Heart left ventricle (tissue), 16 donors: ENCODE measurements around the gene TRPM1. TPM values are rescaled to one million over a fixed set of nuclear protein-coding genes. Genes with fewer than 3 reads are reported as not detected.

Source experiments
- ATAC-seq, 4 donors: fragments of 200-7000 bp; cut with Tn5 transposase; one replicate each; pipeline ENCODE4 v1.9.1; 2020 to 2022; ENCODE audit warnings: moderate library complexity in 4 of 4, mild to moderate bottlenecking in 3 of 4, moderate number of reproducible peaks in 1 of 4
- DNase-seq, 5 donors: peaks; one replicate each; pipeline ENCODE4 v3.0.0-alpha.2; 2020
- H3K27ac ChIP-seq, 12 donors: fragments of 200-600 bp; sonication (generic) in 4 of 12; one replicate each; pipeline versions ENCODE4 v1.5.0 to v1.8.0; 2016 to 2022; ENCODE audit warnings: mild to moderate bottlenecking in 2 of 12
- H3K27me3 ChIP-seq, 9 donors: fragments of 200-600 bp; sonication (generic) in 2 of 9; one replicate each; pipeline versions ENCODE4 v1.5.1 to v1.8.0; 2016 to 2022; ENCODE audit warnings: mild to moderate bottlenecking in 3 of 9
- H3K36me3 ChIP-seq, 9 donors: fragments of 200-600 bp; sonication (generic) in 2 of 9; one replicate each; pipeline versions ENCODE4 v1.5.0 to v1.8.0; 2018 to 2022; ENCODE audit warnings: mild to moderate bottlenecking in 2 of 9
- H3K4me1 ChIP-seq, 12 donors: fragments of 200-600 bp; sonication (generic) in 4 of 12; one replicate each; pipeline versions ENCODE4 v1.5.0 to v1.8.0; 2016 to 2022; ENCODE audit warnings: mild to moderate bottlenecking in 3 of 12
- H3K4me3 ChIP-seq, 12 donors: fragments of 200-600 bp; sonication (generic) in 4 of 12; one replicate each; pipeline versions ENCODE4 v1.5.0 to v1.8.0; 2017 to 2022; ENCODE audit warnings: mild to moderate bottlenecking in 9 of 12, moderate library complexity in 4 of 12
- H3K9me3 ChIP-seq, 12 donors: fragments of 200-600 bp; sonication (generic) in 4 of 12; one replicate each; pipeline versions ENCODE4 v1.5.0 to v1.8.0; 2016 to 2022; ENCODE audit warnings: mild to moderate bottlenecking in 1 of 12
- CTCF ChIP-seq, 12 donors: fragments of 200-600 bp; sonication (generic) in 4 of 12; IDR thresholded peaks; one replicate each; pipeline versions ENCODE4 v1.5.0 to v1.8.0; 2018 to 2022; ENCODE audit warnings: antibody characterized with exemption in 12 of 12, mild to moderate bottlenecking in 5 of 12
- POLR2A ChIP-seq, 2 donors: fragments of 450-650 bp; IDR thresholded peaks; one replicate each; pipeline ENCODE4 v1.6.1; 2017; ENCODE audit warnings: antibody characterized with exemption in 2 of 2, mild to moderate bottlenecking in 2 of 2, moderate library complexity in 2 of 2
- WGBS, 4 donors: extraction: QIAGEN DNeasy Blood & Tissue Kit in 2 of 4; methylation state at CpG; one replicate each; pipeline versions ENCODE4 v1.1.5 to v1.1.7; 2013 to 2018; 5-methylcytosine and 5-hydroxymethylcytosine counted together
- intact Hi-C, 10 donors: fragments of 100-400 bp; cut with DNase I; formaldehyde crosslinking; loops; one replicate each; pipeline versions ENCODE4 v1.11.1 to v1.14.2; 2022
- polyA plus RNA-seq, 2 donors: library from polyadenylated mRNA; stranded (reverse); fragments of 200-250 nt; gene quantifications; one replicate each; pipeline ENCODE4 v1.2.3, GENCODE V29; 2013
- total RNA-seq, 9 donors: library from RNA; depleted of rRNA in 2 of 9; stranded (reverse); fragments of >200 nt in 2 of 9; fragmentation: NEBNext Ultra II Directional in 3 of 9; extraction: Animal tissue kit (Norgen Biotek cat#: 25700) in 3 of 9; gene quantifications; one replicate each; pipeline versions ENCODE4 v1.1.0 to v1.2.4, GENCODE V29; 2016 to 2023
- donor health status: ischemic (EF 13 %, LVEDD 7.1; RV severe dilation, severe dysfunction).
- donor health status: healthy with polysubstance abuse.
- donor health status: DM: no; HTN: yes; CAD: no.
- donor health status: DM: no; HTN: no; CAD: no.
- donor health status: ischemic (EF 25% LVEDD 6.9; RV normal size, moderate dysfunction).
- donor health status: ischemic (EF 25% LVEDD 5.7; RV mildly dilated, moderate dysfunction).
- donor health status: healthy.
- donor health status: DM: yes; HTN: yes; CAD: no.
- donor health status: ischemic (EF 35%, LVEDD 5.7; RV mildly dilated, moderate dysfunction).
- donor health status: nonischemic (EF 11% LVEDD 7.7; RV severe dilation, severe dysfunction).
- donor health status: DM: yes; HTN: yes; CAD: no.
- donor health status: PGD.
- donor health status: ischemic (EF 29% LVEDD 5.4; RV normal size, mild dysfunction).
- donor health status: nonischemic (EF 23%, LVEDD 6.1; RV moderate dilation, normal function).

The TRPM1 gene
- total and polyA plus RNA-seq, 11 donors = 0.25 TPM; not detected in 10

DNA sequence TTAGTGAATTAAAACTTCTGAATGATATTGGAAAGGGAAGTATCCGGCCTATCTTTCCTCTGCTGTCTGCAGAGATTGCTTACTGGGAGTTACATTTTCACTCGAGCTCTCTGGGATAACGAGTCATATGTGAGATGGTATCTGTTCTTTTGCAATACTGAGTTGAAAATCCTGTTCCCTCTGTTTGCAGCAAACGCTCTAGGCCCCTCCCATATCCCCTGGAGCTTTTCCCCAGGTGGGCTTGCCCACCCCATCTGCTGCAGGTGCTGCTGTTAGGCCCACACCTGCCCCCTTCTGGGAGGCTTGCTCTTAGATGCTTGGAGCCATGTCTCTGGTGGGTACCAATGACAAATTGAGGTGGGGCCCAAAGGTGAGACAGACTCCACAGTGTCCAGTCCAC, 67.4 kb downstream of the TRPM1 start:
- H3K27ac ChIP-seq = no peak overlapping the region
- peaks cover 0 to 26% (median 4%) of the 10 kb centered on the region in 12 donors for H3K4me1 ChIP-seq
- peaks cover 0 to 5% (median 0%) of the 10 kb centered on the region in 12 donors for H3K9me3 ChIP-seq
- DNase-seq (no peak), ATAC-seq (no peak)
- intact Hi-C loops = loop anchor here in 3 of 10 donors (2.0 to 5.0 kb wide), 2 partner anchors 42 to 63 kb away; partner anchors contain the start of gene MTMR10 (in 2 of the 3)
- WGBS, 4 donors = 61 to 69% (median 64%) methylated on average over 4 of the region's 4 CpGs
- H3K27me3 ChIP-seq = no peaks in the 10 kb centered on the region
- no peak for TF ChIP-seq POLR2A (IDR thresholded peaks at IDR 0.05)
- TF ChIP-seq CTCF (IDR thresholded peaks at IDR 0.05) = no peak
- H3K36me3 ChIP-seq = no peaks in the 10 kb centered on the region
- H3K4me3 ChIP-seq = no peak overlapping the region

GRCh38 chr15:31032961-31033371, 68.6 kb downstream of the TRPM1 start:
- ATAC-seq = peak in 1 of 4 donors; percentile 73
- Histone ChIP-seq H3K27me3 (no peaks in the 10 kb centered on the region), H3K4me3 (no peak overlapping the region), H3K36me3 (no peaks in the 10 kb centered on the region), H3K4me1 (peaks cover 0 to 26% (median 4%) of the 10 kb centered on the region in 12 donors), H3K9me3 (no peaks in the 10 kb centered on the region), H3K27ac (peak overlapping the region in 11 of 12 donors; percentile 19 to 68 (median 38))
- no peak for DNase-seq
- 27 to 40% (median 31%) methylated on average over 5 of the region's 5 CpGs for WGBS, 4 donors
- TF ChIP-seq POLR2A (IDR thresholded peaks at IDR 0.05) (no peak), CTCF (IDR thresholded peaks at IDR 0.05) (no peak)
- intact Hi-C loops = loop anchor here in 2 of 10 donors (5.0 kb wide), 1 partner anchor 41 kb away; the partner anchor contains the start of gene MTMR10 (in 2 of the 2)

DNA sequence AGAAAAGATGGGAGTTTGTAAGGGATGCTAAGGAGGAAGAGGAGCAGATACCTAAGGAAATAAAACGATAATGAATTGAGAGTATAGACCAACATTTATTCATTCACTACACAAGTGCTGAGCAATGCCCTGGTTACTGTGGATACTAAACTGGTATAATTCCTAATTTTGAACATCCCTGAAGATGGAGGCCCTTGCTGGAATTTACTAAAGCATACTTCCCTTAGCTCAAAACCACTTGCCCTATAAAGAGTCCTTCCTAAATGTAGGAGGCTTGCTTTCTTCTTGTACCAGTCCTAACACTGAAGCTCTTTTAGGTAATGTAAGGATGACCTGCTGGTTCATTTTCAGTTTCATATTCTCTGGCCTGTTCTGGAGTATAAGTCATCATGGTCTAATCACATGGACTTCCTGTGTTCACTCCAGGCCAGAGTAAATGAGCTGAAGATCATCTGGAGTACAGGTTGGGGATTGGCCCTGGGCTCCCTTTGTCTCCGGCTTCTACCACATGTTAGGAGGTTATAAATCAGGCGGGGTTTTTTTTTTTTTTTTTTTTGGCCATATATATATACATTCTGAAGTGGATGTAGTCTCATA, 70.0 kb downstream of the TRPM1 start:
- no peak for DNase-seq
- peaks cover 0 to 26% (median 4%) of the 10 kb centered on the region in 12 donors for H3K4me1 ChIP-seq
- TF ChIP-seq POLR2A (IDR thresholded peaks at IDR 0.05) (no peak), CTCF (IDR thresholded peaks at IDR 0.05) (no peak)
- intact Hi-C loops = loop anchor here in 2 of 10 donors (5.0 kb wide), 1 partner anchor 39 kb away; the partner anchor contains the start of gene MTMR10 (in 2 of the 2)
- H3K27ac ChIP-seq = peak overlapping the region in 4 of 12 donors; percentile 24 to 60 (median 38)
- ATAC-seq = peak in 2 of 4 donors; percentile 38 to 90
- 66 to 81% (median 75%) methylated on average over 3 of the region's 3 CpGs for WGBS, 4 donors
- H3K4me3 ChIP-seq = no peak overlapping the region
- H3K27me3 ChIP-seq = no peaks in the 10 kb centered on the region
- no peaks in the 10 kb centered on the region for H3K9me3 ChIP-seq
- no peaks in the 10 kb centered on the region for H3K36me3 ChIP-seq

DNA sequence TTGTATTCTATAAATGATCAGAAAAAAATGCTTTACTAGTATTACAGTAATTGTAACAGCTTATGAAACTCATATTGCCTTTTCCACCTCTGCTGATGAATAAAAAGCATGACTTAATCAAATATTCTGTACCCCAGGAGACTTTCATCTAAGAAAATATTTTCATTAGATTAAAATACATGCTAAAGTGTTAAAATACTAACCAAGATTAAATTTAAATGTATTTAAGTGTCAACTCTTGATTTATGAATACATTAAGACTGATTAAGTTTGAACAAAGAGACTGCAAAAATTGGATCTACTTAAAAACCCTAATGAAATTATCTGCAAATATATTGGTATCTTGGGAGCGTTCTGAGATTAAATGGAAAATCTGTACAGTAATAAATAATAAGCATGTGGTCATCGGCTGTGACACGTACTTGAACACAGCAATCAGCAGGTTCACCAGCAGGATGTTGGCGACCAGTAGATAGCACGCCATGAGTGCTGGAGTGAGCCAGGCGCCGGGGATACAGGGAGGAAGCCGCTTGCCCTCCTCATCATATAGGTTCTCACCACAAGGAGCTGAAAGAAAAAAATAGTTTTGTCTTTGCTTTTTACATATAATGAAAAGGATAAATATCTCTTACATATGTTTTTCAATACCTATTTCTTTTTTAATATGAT, 73.5 kb downstream of the TRPM1 start:
- no peak for DNase-seq
- no peaks in the 10 kb centered on the region for H3K9me3 ChIP-seq
- intact Hi-C loops = no loop called here
- H3K27me3 ChIP-seq = no peaks in the 10 kb centered on the region
- no peak overlapping the region for H3K4me3 ChIP-seq
- H3K4me1 ChIP-seq = peaks cover 0 to 29% (median 6%) of the 10 kb centered on the region in 12 donors
- TF ChIP-seq CTCF (IDR thresholded peaks at IDR 0.05) (no peak), POLR2A (IDR thresholded peaks at IDR 0.05) (no peak)
- H3K27ac ChIP-seq = no peak overlapping the region
- WGBS, 4 donors = 63 to 78% (median 71%) methylated on average over 8 of the region's 8 CpGs
- ATAC-seq = no peak
- H3K36me3 ChIP-seq = no peaks in the 10 kb centered on the region
